Bone marrow (tissue), 2 donors: ENCODE measurements around the gene SMG6.
"Not testable (repeated sequence)": the region's sequence is repeated elsewhere in the genome, so short reads cannot be mapped to it uniquely, and the experiment has no call there.

Experiments
- DNase-seq, 2 donors: peaks; one replicate each; lab custom pipeline; 2025; lab: John Stamatoyannopoulos, UW

The SMG6 gene

GRCh38 chr17:2263183-2264066 is 40.2 kb downstream of the SMG6 start:
- DNase-seq: no peak

- no peak for DNase-seq
Measured at GRCh38 chr17:2262135-2262587, 41.4 kb downstream of the SMG6 start.

- DNase-seq: no peak
Measured at GRCh38 chr17:2259769-2260536, 43.6 kb downstream of the SMG6 start.

GRCh38 chr17:2258830-2259229 is 44.8 kb downstream of the SMG6 start:
- DNase-seq: not testable (repeated sequence)

GRCh38 chr17:2253768-2254406 is 49.7 kb downstream of the SMG6 start:
- DNase-seq: no peak

GRCh38 chr17:2253362-2253761 is 50.2 kb downstream of the SMG6 start:
- no peak for DNase-seq

- DNase-seq: no peak
Measured at GRCh38 chr17:2251098-2251497, 52.5 kb downstream of the SMG6 start.

- DNase-seq: no peak
Measured at GRCh38 chr17:2250140-2251095, 53.2 kb downstream of the SMG6 start.

GRCh38 chr17:2247005-2247404 is 56.6 kb downstream of the SMG6 start:
- DNase-seq: no peak

- DNase-seq: peak; percentile 23 to 25
Measured at GRCh38 chr17:2244545-2245525, 58.8 kb downstream of the SMG6 start.

- DNase-seq: no peak
Measured at GRCh38 chr17:2243953-2244352, 59.6 kb downstream of the SMG6 start.

- no peak for DNase-seq
Measured at GRCh38 chr17:2241823-2242222, 61.8 kb downstream of the SMG6 start.

- no peak for DNase-seq
Measured at GRCh38 chr17:2240541-2240940, 63.0 kb downstream of the SMG6 start.

GRCh38 chr17:2239882-2240430 is 63.6 kb downstream of the SMG6 start:
- no peak for DNase-seq

- DNase-seq: no peak
Measured at GRCh38 chr17:2239170-2239551, 64.4 kb downstream of the SMG6 start.

GRCh38 chr17:2238432-2239169 is 65.0 kb downstream of the SMG6 start:
- no peak for DNase-seq

GRCh38 chr17:2237950-2238349 is 65.6 kb downstream of the SMG6 start:
- no peak for DNase-seq

GRCh38 chr17:2237521-2237921 is 66.1 kb downstream of the SMG6 start:
- DNase-seq: no peak

GRCh38 chr17:2235792-2236366 is 67.7 kb downstream of the SMG6 start:
- DNase-seq: no peak
